Measurements from ENCODE around the gene TOPBP1. TPM values are rescaled to one million over a fixed set of nuclear protein-coding genes. Genes with fewer than 3 reads are reported as not detected.

The TOPBP1 gene
- total and polyA plus RNA-seq, 8 donors: 5.8 to 13.0 (median 8.0) TPM

DNA sequence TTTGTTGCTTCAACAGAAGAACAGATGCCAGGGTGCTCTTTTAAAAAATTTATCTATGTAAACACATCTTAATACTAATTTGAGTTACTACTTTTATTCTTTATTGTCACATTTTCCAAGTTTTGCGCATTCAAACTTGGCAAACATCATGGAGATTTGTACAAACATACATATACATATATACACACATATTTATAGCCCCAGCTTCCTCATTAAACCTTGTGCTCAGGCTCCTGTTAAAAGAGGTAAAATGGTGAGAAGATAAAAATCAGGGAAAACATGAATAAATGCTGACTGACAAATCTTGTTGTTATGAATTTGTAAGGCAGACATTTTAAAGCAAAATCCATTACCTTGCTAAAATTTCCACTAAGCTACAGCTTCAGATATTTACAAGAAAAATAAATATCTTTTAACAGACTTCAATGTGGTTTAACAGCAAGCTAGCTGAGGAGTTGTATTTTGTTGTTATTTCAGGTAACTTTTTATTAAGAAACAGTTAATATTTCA, 61.1 kb downstream of the TOPBP1 start:
- H3K4me1 ChIP-seq: peaks cover 0 to 4% (median 0%) of the 10 kb centered on the region in 3 donors
- H3K9me3 ChIP-seq: no peaks in the 10 kb centered on the region
- TF ChIP-seq, protein P1, sequence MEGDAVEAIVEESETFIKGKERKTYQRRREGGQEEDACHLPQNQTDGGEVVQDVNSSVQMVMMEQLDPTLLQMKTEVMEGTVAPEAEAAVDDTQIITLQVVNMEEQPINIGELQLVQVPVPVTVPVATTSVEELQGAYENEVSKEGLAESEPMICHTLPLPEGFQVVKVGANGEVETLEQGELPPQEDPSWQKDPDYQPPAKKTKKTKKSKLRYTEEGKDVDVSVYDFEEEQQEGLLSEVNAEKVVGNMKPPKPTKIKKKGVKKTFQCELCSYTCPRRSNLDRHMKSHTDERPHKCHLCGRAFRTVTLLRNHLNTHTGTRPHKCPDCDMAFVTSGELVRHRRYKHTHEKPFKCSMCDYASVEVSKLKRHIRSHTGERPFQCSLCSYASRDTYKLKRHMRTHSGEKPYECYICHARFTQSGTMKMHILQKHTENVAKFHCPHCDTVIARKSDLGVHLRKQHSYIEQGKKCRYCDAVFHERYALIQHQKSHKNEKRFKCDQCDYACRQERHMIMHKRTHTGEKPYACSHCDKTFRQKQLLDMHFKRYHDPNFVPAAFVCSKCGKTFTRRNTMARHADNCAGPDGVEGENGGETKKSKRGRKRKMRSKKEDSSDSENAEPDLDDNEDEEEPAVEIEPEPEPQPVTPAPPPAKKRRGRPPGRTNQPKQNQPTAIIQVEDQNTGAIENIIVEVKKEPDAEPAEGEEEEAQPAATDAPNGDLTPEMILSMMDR (IDR thresholded peaks at IDR 0.05): no peak
- WGBS, 2 donors: 95 to 98% methylated on average over 1 of the region's 1 CpG
- no peak overlapping the region for H3K4me3 ChIP-seq
- FAIRE-seq: no peak
- no peaks in the 10 kb centered on the region for H3K27me3 ChIP-seq
- DNase-seq: no peak
- no peak overlapping the region for H3K27ac ChIP-seq
- H3K36me3 ChIP-seq: no peaks in the 10 kb centered on the region
- intact Hi-C loops (cut with DNase I): no loop called here
- ATAC-seq: no peak

DNA sequence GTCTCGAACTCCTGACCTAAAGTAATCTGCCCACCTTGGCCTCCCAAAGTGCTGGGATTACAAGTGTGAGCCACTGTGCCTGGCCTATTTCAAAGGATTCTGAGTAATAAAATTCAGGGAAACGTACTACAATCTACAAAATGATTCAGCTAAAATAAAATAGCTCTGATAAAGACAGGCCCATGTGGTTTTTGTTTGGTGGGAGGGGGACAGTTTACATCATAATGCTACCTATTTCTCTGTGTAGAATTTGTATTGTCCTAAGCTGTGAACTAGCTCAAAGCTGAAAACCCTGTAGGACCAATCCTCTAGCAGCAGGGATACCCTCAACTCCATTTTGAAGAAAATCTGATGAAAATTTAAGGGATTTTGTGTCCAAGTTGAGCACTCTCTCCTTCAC, 62.5 kb downstream of the TOPBP1 start:
- ATAC-seq (no peak), DNase-seq (no peak), FAIRE-seq (no peak)
- H3K36me3 ChIP-seq: no peaks in the 10 kb centered on the region
- H3K27me3 ChIP-seq: no peaks in the 10 kb centered on the region
- H3K27ac ChIP-seq: no peak overlapping the region
- peaks cover 0 to 4% (median 0%) of the 10 kb centered on the region in 3 donors for H3K4me1 ChIP-seq
- intact Hi-C loops (cut with DNase I): no loop called here
- 90 to 94% methylated on average over 2 of the region's 2 CpGs for WGBS, 2 donors
- TF ChIP-seq, protein P1 (IDR thresholded peaks at IDR 0.05): no peak
- H3K9me3 ChIP-seq: no peaks in the 10 kb centered on the region
- H3K4me3 ChIP-seq: no peak overlapping the region

DNA sequence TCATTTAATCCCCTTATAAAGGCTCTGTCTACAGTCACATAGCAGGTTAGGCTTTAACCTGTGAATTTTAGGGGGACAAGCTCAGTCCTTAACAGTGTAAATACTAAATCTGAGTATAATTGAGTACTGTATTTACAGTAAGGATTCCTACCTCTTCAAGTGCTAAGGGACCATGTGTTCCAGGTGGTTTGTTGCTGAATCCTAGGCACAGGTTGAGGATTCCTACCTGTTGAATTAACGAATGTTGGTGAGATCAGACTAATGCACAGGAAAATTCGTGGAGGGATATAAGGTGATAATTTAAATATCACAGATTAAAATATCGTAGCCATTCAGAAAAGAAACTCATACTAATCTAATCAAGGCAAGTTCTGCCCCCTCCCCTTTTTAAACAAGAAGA, 63.3 kb downstream of the TOPBP1 start:
- Histone ChIP-seq H3K27me3 (no peaks in the 10 kb centered on the region), H3K9me3 (no peaks in the 10 kb centered on the region), H3K27ac (no peak overlapping the region), H3K4me1 (peaks cover 0 to 1% (median 0%) of the 10 kb centered on the region in 3 donors), H3K36me3 (no peaks in the 10 kb centered on the region), H3K4me3 (no peak overlapping the region)
- FAIRE-seq (no peak), DNase-seq (no peak), ATAC-seq (no peak)
- TF ChIP-seq, protein P1 (IDR thresholded peaks at IDR 0.05): no peak
- WGBS, 2 donors: 84 to 90% methylated on average over 3 of the region's 3 CpGs
- intact Hi-C loops (cut with DNase I): no loop called here

DNA sequence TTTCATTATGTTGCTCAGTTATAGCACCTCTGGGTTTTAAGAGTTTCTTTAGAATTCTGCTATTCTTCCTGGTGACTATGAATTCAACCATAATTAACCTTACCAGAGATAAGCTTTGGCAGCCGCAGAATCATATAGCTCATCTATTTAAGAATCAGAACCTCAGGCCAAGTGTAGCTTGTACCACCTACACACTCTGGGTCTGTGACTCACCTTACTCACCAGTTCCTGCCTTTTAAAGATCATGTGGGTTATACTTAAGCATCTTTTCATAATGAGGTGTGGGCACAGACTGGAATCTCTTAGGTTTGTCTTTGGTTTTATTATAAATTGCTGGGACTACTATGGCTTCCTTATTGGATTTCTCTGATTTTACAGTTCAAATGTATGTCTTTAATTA, 66.4 kb downstream of the TOPBP1 start:
- no peak overlapping the region for H3K27ac ChIP-seq
- intact Hi-C loops (cut with DNase I): no loop called here
- H3K9me3 ChIP-seq: no peaks in the 10 kb centered on the region
- no peaks in the 10 kb centered on the region for H3K27me3 ChIP-seq
- H3K4me1 ChIP-seq: no peaks in the 10 kb centered on the region
- WGBS, 2 donors: 82 to 89% methylated on average over 1 of the region's 1 CpG
- no peak for FAIRE-seq
- TF ChIP-seq, protein P1 (IDR thresholded peaks at IDR 0.05): no peak
- no peaks in the 10 kb centered on the region for H3K36me3 ChIP-seq
- no peak for DNase-seq
- ATAC-seq: no peak
- no peak overlapping the region for H3K4me3 ChIP-seq

DNA sequence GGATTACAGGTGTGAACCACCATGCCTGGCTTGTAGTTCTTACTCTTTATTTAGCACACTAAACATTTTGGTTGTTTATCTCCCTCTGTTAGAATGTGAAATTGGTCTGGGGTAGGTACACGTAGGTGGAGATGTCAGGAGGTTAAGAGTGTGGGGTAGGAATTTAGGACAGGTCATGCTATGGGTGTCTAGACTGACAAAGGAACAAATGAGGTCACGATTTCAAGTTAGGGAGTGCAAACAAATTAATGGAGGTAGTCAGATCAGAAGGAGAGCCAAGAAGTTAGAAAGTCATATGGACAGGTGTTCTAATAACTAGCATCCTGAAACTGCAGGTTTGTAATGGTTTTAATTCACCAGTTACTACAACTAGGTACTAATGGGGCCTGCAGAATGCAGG, 68.5 kb downstream of the TOPBP1 start:
- TF ChIP-seq, protein P1 (IDR thresholded peaks at IDR 0.05): no peak
- intact Hi-C loops (cut with DNase I): no loop called here
- 75 to 76% methylated on average over 2 of the region's 2 CpGs for WGBS, 2 donors
- FAIRE-seq (no peak), DNase-seq (no peak), ATAC-seq (no peak)
- Histone ChIP-seq H3K27ac (no peak overlapping the region), H3K4me1 (no peaks in the 10 kb centered on the region), H3K36me3 (peaks cover 0 to 7% (median 6%) of the 10 kb centered on the region in 3 donors), H3K27me3 (no peaks in the 10 kb centered on the region), H3K9me3 (no peaks in the 10 kb centered on the region), H3K4me3 (no peak overlapping the region)

All from pancreas (tissue), 10 donors.